Activated T-cell treated with anti-CD3 and anti-CD28 coated beads for 48 hours (primary cell): ENCODE results near the gene TYMP.
A peak's percentile ranks its signal among the peaks of the same experiment; 100 is the strongest.

Source experiments
- DNase-seq: peaks from one replicate; pipeline ENCODE4 v3.0.0-alpha.2; 2020; ENCODE audit warnings: low read depth

Gene TYMP

DNA sequence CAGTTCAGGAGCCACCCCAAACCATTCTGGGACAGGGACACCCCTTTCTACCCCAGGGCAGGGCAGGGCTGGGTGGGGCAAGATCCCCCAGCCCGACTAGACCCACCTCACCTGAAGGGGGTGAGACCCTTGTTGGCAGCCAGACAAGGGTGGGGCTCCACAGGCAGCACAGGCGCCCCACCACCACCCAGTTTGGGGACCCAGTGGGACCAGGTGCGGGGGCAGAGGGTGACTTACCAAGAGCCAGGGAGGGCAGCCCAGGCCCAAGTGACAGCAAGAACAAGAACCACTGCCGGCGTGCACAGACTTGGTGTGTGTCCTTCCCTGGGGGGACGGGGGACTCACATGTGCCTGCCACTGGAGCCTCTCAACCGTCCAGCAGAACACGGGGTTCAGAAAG lies 46.3 kb downstream of the TYMP start:
- no peak for DNase-seq

GRCh38 chr22:50483106-50483505 lies 46.7 kb downstream of the TYMP start:
- no peak for DNase-seq

DNA sequence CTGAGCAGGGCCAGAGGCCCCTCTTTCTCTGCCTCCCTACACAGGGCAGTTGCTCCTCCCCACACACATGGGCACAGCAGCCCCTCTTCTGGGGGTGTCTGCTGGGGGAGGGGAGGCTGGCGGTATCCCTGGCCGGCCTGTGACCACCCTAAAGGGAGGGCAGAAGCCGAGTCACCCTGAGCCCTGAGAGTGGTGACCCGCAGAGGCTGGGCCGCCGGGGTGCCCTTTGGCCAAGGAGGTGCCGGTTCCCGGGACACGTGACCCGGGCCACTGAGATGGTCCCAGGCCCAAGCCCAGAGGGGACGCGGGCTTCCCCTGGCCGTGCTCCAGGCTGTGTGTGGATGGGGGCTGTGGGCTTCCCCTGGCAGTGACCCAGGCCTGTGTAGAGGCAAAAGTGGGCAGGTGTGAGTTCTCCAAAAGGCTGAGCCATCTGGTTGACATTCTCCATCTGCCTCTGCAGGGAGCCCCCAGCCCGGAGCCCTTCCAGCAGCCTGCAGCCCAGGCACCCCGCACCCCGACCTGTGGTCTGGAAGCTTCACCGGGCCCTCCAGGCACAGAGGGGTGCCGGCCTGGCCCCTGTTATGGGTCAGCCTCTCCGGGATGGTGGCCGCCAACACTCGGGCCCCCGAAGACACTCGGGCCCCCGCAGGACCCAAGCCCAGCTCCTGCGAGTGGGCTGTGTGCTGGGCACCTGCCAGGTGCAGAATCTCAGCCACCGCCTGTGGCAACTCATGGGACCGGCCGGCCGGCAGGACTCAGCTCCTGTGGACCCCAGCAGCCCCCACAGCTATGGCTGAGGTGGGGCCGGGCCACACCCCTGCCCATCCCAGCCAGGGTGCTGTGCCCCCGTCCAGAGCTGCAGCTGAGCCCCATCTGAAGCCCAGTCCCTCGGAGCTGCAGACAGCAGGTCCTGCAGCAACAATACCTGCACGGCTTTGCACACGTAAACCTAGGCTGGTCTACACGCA lies 47.4 kb downstream of the TYMP start:
- no peak for DNase-seq

DNA sequence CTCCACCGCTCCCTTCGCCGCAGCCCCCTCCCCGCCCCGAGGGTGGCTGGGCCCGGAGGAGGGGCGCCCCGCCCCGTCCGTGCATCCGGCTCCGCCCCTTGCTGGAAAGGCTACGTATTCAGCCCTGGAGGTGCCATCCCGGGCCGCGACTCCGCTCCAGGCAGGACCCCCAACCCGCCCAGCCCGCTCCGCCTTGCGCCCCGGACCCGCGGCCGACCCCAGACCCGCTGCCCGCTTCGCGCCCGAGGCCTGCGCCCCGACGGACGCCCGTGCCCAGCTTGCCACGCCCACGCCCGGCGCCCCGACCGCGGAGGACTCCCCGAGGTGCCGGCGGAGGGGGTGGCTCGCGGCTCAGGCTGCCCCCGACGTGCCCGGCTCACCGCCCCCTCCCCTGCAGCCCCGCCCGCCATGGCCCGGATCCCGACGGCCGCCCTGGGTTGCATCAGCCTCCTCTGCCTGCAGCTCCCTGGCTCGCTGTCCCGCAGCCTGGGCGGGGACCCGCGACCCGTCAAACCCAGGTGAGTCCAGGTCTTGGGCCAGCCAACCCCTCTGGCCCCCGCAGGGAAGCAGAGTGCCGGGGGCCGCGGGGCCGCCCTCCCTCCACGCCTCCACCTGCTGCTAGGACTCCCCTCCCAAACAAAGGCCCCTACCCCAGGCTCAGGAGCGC lies 48.2 kb downstream of the TYMP start, which contains the start of gene ADM2:
Gene ADM2, plus strand, starts transcription at position 104 of the 667 bp plus-strand sequence. Its CDS starts 305 bp downstream, at position 409.
- peak; percentile 61 for DNase-seq

GRCh38 chr22:50481045-50481439 lies 48.8 kb downstream of the TYMP start:
- DNase-seq, result no peak

DNA sequence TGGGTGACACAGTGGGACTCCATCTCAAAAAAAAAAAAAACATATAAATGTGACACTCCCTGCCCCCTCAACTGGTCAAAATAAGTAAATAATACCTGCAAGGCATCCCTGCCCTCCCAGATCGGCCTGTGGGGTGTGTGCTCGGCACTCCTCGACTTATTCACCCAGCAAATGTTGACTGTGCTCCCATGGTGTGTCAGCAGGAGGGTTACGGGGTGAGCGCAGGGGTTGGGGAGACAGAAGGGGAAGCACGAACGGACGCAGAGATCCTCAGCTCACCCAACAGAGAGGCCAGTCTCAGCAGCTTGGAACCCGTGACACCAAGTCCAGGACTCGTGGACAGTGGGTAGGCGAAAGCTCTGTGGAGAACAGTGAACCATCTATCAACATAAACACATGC lies 50.1 kb downstream of the TYMP start:
- DNase-seq, result no peak

DNA sequence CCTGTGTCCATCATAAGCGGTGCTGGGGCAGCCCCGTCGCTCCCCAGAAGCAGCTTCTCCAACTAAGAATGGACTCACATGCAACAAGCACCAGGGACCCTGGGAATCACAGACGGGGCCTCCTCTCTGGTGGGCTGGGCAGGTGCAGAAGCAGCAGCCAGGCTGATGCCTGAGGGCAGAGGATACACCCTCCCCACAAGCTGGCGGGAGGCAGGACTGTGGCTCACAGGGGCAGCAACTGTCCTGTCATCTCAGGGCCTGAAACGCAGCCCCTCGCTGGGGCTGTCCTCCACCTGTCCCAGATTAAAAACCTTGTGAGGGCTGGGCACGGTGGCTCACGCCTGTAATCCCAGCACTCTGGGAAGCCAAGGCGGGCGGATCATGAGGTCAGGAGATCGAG lies 51.9 kb downstream of the TYMP start:
- no peak for DNase-seq

GRCh38 chr22:50476868-50477267 lies 52.9 kb downstream of the TYMP start:
- no peak for DNase-seq
